WTC11 (cell line): ENCODE measurements around the gene IL23R. TPM values are rescaled to one million over a fixed set of nuclear protein-coding genes. Genes with fewer than 3 reads are reported as not detected.

Experiments
- ATAC-seq: fragments of 200-7000 bp; cut with Tn5 transposase; 2 replicates; pipeline ENCODE4 v1.10.0; 2021; ENCODE audit warnings: mild to moderate bottlenecking, moderate library complexity
- CTCF ChIA-PET: fragments of 300-600 bp; sonication (Branson Sonifier 250); formaldehyde crosslinking; loops from one replicate; lab custom pipeline; 2021; ENCODE audit warnings: antibody characterized with exemption; lab: Charles Lee
- POLR2A ChIA-PET: fragments of 350-600 bp; sonication (Branson Sonifier 250); formaldehyde crosslinking; loops from one replicate; lab custom pipeline; 2021; ENCODE audit warnings: antibody characterized with exemption; lab: Charles Lee
- DNase-seq: peaks from one replicate; pipeline ENCODE4 v3.0.0; 2021; ENCODE audit warnings: low spot score
- H3K27ac Mint-ChIP-seq: 2 replicates; pipeline ENCODE4 v1.8.0; 2021; ENCODE audit warnings: mixed read lengths
- H3K27me3 Mint-ChIP-seq: 2 replicates; pipeline ENCODE4 v1.8.0; 2021; ENCODE audit warnings: low read depth, mild to moderate bottlenecking, moderate library complexity, mixed read lengths
- H3K36me3 Mint-ChIP-seq: 2 replicates; pipeline ENCODE4 v1.8.0; 2021; ENCODE audit warnings: mixed read lengths
- H3K4me1 Mint-ChIP-seq: 2 replicates; pipeline ENCODE4 v1.8.0; 2022; ENCODE audit warnings: mixed read lengths
- H3K4me3 Mint-ChIP-seq: 2 replicates; pipeline ENCODE4 v1.8.0; 2021; ENCODE audit warnings: mild to moderate bottlenecking, moderate library complexity, mixed read lengths
- H3K9me3 Mint-ChIP-seq: 2 replicates; pipeline ENCODE4 v1.8.0; 2021; ENCODE audit warnings: mixed read lengths
- AR ChIP-seq: fragments of 250-450 bp; sonication (Bioruptor Pico); IDR thresholded peaks from 2 replicates; pipeline ENCODE4 v1.9.0; 2021; ENCODE audit warnings: mild to moderate bottlenecking
- ATF1 ChIP-seq: sonication (generic); formaldehyde crosslinking; IDR thresholded peaks from 2 replicates; pipeline ENCODE4 v1.8.1; 2023; ENCODE audit warnings: mild to moderate bottlenecking, moderate library complexity, missing genetic modification reagents
- FOXK1 ChIP-seq: sonication (generic); formaldehyde crosslinking; IDR thresholded peaks from 2 replicates; pipeline ENCODE4 v1.8.0; 2022; ENCODE audit warnings: mild to moderate bottlenecking, moderate library complexity, missing genetic modification reagents
- GRHL2 ChIP-seq: fragments of 250-450 bp; sonication (Bioruptor Pico); IDR thresholded peaks from 2 replicates; pipeline ENCODE4 v1.8.0; 2022; ENCODE audit warnings: mild to moderate bottlenecking, moderate library complexity; ENCODE audit not compliant: insufficient replicate concordance, severe bottlenecking
- GTF2I ChIP-seq: fragments of 250-450 bp; sonication (Bioruptor Pico); conservative IDR thresholded peaks from 2 replicates; pipeline ENCODE4 v1.4.0; 2021; ENCODE audit warnings: mild to moderate bottlenecking
- HMGA2 ChIP-seq: fragments of 250-450 bp; sonication (Bioruptor Pico); IDR thresholded peaks from 2 replicates; pipeline ENCODE4 v1.4.0; 2021; ENCODE audit warnings: mild to moderate bottlenecking, moderate library complexity
- MAX ChIP-seq: sonication (generic); formaldehyde crosslinking; IDR thresholded peaks from 2 replicates; pipeline ENCODE4 v1.8.0; 2022; ENCODE audit warnings: mild to moderate bottlenecking, missing genetic modification reagents
- PRDM15 ChIP-seq: sonication (generic); formaldehyde crosslinking; IDR thresholded peaks from 2 replicates; pipeline ENCODE4 v1.8.0; 2022; ENCODE audit warnings: missing genetic modification reagents
- SMAD3 ChIP-seq: sonication (generic); formaldehyde crosslinking; IDR thresholded peaks from 2 replicates; pipeline ENCODE4 v1.8.0; 2022; ENCODE audit warnings: missing genetic modification reagents, mild to moderate bottlenecking, borderline replicate concordance
- SP1 ChIP-seq: sonication (generic); formaldehyde crosslinking; conservative IDR thresholded peaks from 2 replicates; pipeline ENCODE4 v1.8.1; 2022; ENCODE audit warnings: missing genetic modification reagents
- TEAD4 ChIP-seq: sonication (generic); formaldehyde crosslinking; IDR thresholded peaks from 2 replicates; pipeline ENCODE4 v1.8.0; 2022; ENCODE audit warnings: mild to moderate bottlenecking, missing genetic modification reagents
- TP53 ChIP-seq: sonication (generic); formaldehyde crosslinking; IDR thresholded peaks from 2 replicates; pipeline ENCODE4 v1.8.1; 2023; ENCODE audit warnings: mild to moderate bottlenecking, missing genetic modification reagents
- ZNF138 ChIP-seq: sonication (generic); formaldehyde crosslinking; conservative IDR thresholded peaks from 2 replicates; pipeline ENCODE4 v1.8.1; 2022; ENCODE audit warnings: mild to moderate bottlenecking, moderate library complexity, missing genetic modification reagents
- ZNF416 ChIP-seq: fragments of 250-450 bp; sonication (Bioruptor Pico); IDR thresholded peaks from 2 replicates; pipeline ENCODE4 v1.9.0; 2021; ENCODE audit warnings: mild to moderate bottlenecking, inconsistent platforms
- total RNA-seq: library from RNA; stranded (reverse); gene quantifications from 3 replicates; pipeline ENCODE4 v1.2.3, GENCODE V29; 2021
- TF ChIP-seq, protein P1 (sequence below): fragments of 250-450 bp; sonication (Bioruptor Pico); IDR thresholded peaks from 2 replicates; pipeline ENCODE4 v1.8.0; 2021; ENCODE audit warnings: mild to moderate bottlenecking
- TF ChIP-seq, protein P2 (sequence below): sonication (generic); formaldehyde crosslinking; IDR thresholded peaks from 2 replicates; pipeline ENCODE4 v1.8.1; 2023; ENCODE audit warnings: mild to moderate bottlenecking, missing genetic modification reagents, borderline replicate concordance
- TF ChIP-seq, protein P3 (sequence below): sonication (generic); formaldehyde crosslinking; IDR thresholded peaks from 2 replicates; pipeline ENCODE4 v1.8.1; 2022; ENCODE audit warnings: low read depth, mild to moderate bottlenecking, moderate library complexity, missing genetic modification reagents, borderline replicate concordance
- TF ChIP-seq, protein P4 (sequence below): sonication (generic); formaldehyde crosslinking; IDR thresholded peaks from 2 replicates; pipeline ENCODE4 v1.8.1; 2023; ENCODE audit warnings: mild to moderate bottlenecking, missing genetic modification reagents
- TF ChIP-seq, protein P5 (sequence below): sonication (generic); formaldehyde crosslinking; IDR thresholded peaks from 2 replicates; pipeline ENCODE4 v1.8.1; 2023; ENCODE audit warnings: mild to moderate bottlenecking, moderate library complexity, missing genetic modification reagents

IL23R gene
- total RNA-seq, 1 experiment from 2014 or later, result not detected

- no peak overlapping the region for H3K27ac Mint-ChIP-seq
- no peak for ATAC-seq
- no peak overlapping the region for H3K4me3 Mint-ChIP-seq
- TF ChIP-seq TP53, result no peak
- TF ChIP-seq GTF2I (CRISPR knock-in tag), result no peak
- TF ChIP-seq, protein P1, sequence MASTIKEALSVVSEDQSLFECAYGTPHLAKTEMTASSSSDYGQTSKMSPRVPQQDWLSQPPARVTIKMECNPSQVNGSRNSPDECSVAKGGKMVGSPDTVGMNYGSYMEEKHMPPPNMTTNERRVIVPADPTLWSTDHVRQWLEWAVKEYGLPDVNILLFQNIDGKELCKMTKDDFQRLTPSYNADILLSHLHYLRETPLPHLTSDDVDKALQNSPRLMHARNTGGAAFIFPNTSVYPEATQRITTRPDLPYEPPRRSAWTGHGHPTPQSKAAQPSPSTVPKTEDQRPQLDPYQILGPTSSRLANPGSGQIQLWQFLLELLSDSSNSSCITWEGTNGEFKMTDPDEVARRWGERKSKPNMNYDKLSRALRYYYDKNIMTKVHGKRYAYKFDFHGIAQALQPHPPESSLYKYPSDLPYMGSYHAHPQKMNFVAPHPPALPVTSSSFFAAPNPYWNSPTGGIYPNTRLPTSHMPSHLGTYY (CRISPR knock-in tag), result no peak
- no peak for TF ChIP-seq FOXK1
- TF ChIP-seq HMGA2 (CRISPR knock-in tag), result no peak
- TF ChIP-seq, protein P2, sequence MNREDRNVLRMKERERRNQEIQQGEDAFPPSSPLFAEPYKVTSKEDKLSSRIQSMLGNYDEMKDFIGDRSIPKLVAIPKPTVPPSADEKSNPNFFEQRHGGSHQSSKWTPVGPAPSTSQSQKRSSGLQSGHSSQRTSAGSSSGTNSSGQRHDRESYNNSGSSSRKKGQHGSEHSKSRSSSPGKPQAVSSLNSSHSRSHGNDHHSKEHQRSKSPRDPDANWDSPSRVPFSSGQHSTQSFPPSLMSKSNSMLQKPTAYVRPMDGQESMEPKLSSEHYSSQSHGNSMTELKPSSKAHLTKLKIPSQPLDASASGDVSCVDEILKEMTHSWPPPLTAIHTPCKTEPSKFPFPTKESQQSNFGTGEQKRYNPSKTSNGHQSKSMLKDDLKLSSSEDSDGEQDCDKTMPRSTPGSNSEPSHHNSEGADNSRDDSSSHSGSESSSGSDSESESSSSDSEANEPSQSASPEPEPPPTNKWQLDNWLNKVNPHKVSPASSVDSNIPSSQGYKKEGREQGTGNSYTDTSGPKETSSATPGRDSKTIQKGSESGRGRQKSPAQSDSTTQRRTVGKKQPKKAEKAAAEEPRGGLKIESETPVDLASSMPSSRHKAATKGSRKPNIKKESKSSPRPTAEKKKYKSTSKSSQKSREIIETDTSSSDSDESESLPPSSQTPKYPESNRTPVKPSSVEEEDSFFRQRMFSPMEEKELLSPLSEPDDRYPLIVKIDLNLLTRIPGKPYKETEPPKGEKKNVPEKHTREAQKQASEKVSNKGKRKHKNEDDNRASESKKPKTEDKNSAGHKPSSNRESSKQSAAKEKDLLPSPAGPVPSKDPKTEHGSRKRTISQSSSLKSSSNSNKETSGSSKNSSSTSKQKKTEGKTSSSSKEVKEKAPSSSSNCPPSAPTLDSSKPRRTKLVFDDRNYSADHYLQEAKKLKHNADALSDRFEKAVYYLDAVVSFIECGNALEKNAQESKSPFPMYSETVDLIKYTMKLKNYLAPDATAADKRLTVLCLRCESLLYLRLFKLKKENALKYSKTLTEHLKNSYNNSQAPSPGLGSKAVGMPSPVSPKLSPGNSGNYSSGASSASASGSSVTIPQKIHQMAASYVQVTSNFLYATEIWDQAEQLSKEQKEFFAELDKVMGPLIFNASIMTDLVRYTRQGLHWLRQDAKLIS (CRISPR knock-in tag), result no peak
- TF ChIP-seq ZNF138 (CRISPR knock-in tag), result no peak
- no peak for TF ChIP-seq MAX (CRISPR knock-in tag)
- TF ChIP-seq TEAD4 (CRISPR knock-in tag), result no peak
- TF ChIP-seq AR, result no peak
- TF ChIP-seq GRHL2 (CRISPR knock-in tag), result no peak
- TF ChIP-seq, protein P3, sequence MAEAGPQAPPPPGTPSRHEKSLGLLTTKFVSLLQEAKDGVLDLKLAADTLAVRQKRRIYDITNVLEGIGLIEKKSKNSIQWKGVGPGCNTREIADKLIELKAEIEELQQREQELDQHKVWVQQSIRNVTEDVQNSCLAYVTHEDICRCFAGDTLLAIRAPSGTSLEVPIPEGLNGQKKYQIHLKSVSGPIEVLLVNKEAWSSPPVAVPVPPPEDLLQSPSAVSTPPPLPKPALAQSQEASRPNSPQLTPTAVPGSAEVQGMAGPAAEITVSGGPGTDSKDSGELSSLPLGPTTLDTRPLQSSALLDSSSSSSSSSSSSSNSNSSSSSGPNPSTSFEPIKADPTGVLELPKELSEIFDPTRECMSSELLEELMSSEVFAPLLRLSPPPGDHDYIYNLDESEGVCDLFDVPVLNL (CRISPR knock-in tag), result no peak
- no peak for TF ChIP-seq PRDM15 (CRISPR knock-in tag)
- no peak for TF ChIP-seq ATF1
- TF ChIP-seq, protein P4, sequence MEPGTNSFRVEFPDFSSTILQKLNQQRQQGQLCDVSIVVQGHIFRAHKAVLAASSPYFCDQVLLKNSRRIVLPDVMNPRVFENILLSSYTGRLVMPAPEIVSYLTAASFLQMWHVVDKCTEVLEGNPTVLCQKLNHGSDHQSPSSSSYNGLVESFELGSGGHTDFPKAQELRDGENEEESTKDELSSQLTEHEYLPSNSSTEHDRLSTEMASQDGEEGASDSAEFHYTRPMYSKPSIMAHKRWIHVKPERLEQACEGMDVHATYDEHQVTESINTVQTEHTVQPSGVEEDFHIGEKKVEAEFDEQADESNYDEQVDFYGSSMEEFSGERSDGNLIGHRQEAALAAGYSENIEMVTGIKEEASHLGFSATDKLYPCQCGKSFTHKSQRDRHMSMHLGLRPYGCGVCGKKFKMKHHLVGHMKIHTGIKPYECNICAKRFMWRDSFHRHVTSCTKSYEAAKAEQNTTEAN, result no peak
- TF ChIP-seq SMAD3, result no peak
- TF ChIP-seq, protein P5, sequence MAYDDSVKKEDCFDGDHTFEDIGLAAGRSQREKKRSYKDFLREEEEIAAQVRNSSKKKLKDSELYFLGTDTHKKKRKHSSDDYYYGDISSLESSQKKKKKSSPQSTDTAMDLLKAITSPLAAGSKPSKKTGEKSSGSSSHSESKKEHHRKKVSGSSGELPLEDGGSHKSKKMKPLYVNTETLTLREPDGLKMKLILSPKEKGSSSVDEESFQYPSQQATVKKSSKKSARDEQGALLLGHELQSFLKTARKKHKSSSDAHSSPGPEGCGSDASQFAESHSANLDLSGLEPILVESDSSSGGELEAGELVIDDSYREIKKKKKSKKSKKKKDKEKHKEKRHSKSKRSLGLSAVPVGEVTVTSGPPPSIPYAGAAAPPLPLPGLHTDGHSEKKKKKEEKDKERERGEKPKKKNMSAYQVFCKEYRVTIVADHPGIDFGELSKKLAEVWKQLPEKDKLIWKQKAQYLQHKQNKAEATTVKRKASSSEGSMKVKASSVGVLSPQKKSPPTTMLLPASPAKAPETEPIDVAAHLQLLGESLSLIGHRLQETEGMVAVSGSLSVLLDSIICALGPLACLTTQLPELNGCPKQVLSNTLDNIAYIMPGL, result no peak
- TF ChIP-seq SP1 (CRISPR knock-in tag), result no peak
- TF ChIP-seq ZNF416 (CRISPR knock-in tag), result no peak
- peaks cover 11% of the 10 kb centered on the region for H3K9me3 Mint-ChIP-seq
- no peaks in the 10 kb centered on the region for H3K36me3 Mint-ChIP-seq
- H3K27me3 Mint-ChIP-seq, result 0 out of 2 replicates have a peak, but pooled peaks cover 3% of the 10 kb centered on the region
- ChIA-PET POLR2A (interaction anchor here (0.5 kb wide), 1 partner anchor 872 kb away, joined by 3 read pairs; no protein-coding TSS in a partner anchor), CTCF (no interaction called here)
- no peak for DNase-seq
- H3K4me1 Mint-ChIP-seq, result 0 out of 2 replicates have a peak, but pooled peaks cover 3% of the 10 kb centered on the region
Observed at GRCh38 chr1:67124455-67124854, 41.8 kb upstream of the IL23R start.
